ENCODE measurements around the gene XYLT2.

XYLT2 gene

GRCh38 chr17:50365649-50366393 lies 19.9 kb downstream of the XYLT2 start:
- no peak for DNase-seq

- no peak for DNase-seq
Observed at GRCh38 chr17:50367401-50367800, 21.5 kb downstream of the XYLT2 start.

DNA sequence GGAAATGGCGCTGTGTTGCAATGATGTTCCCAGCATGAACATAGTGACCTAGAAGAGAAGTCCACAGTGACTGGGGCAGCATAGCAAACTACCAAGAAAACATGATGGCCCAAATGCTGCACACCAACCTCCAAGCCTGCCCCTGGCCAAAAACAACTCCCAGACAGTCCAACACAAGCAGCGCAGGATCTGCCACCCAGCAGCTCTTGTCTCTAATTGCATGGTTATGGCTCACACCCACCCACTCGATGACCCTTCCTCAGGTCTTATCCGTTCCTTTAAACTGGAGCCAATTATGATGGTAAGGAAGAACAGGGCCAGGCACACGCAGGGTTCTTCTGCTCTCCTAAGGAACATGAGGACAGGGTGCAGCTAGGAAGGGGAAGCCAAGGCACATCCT lies 24.1 kb downstream of the XYLT2 start:
- no peak for DNase-seq

GRCh38 chr17:50371526-50371925 lies 25.6 kb downstream of the XYLT2 start:
- DNase-seq = no peak

DNA sequence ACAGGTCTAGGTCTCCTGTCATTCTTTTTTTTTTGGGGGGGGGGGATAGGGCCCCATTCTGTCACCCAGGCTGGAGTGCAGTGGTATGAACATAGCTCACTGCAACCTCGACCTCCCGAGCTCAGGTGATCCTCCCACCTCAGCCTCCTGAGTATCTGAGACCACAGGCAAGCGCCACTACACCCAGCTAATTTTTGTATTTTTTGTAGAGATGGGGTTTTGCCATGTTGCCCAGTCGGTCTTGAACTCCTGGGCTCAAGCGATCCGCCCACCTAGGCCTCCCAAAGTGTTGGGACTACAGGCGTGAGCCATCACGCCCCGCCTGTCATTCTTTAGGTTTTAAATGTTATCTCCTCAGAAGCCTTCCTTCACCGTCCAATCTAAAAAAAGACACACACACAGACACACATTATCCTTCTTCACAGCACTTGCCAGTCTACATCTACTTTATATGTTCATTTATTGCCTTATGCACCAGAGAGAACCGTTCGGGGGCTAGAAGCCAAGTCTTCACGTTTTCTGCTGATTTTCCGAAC lies 26.4 kb downstream of the XYLT2 start:
- no peak for DNase-seq

DNA sequence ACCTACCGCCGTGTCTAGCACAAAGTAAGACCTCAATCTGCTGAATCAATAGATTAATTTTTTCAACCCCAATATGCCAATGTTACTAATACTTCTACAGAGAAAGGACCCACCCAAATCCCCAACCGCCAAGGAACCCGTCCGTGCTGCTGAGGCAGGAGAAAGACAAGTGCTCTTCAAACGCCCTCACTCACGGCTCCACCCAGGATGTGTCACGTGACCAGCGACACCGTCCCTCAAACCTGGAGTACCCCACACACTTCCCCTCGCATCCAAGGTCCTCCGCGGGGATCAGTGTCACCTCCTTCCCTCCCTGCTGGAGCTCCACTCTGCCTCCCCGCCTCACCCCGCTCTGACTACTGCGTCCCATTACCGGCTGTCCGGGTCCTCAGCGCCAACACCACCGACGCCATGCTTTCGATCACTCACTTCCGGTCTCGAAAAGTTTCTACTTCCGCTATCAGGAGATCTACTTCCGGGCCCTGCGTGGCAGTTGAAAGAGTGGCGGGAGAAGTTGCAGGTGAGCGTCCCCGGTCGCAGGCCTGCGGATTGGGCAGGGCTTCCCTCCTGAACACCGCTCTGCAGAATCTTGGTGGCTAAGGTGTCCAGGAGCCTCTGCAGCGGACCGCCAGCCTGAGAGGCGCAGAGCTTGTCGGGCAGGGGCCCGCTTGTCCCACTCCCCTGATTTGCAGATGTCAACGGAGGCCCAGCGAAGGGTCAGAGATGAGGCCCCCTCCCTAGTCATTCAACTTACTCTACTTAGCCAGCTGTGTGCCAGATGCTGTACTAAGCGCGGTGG lies 27.0 kb downstream of the XYLT2 start, which contains the start of the genes EME1 and MRPL27:
Gene EME1 (plus strand): TSS at position 472 of the 799 bp plus-strand sequence. CDS start 1,980 bp downstream, outside the sequence.
Gene MRPL27 (minus strand): TSS at position 427 of the 799 bp plus-strand sequence. CDS start 14 bp downstream, at position 413.
- DNase-seq = peak; percentile 78

DNA sequence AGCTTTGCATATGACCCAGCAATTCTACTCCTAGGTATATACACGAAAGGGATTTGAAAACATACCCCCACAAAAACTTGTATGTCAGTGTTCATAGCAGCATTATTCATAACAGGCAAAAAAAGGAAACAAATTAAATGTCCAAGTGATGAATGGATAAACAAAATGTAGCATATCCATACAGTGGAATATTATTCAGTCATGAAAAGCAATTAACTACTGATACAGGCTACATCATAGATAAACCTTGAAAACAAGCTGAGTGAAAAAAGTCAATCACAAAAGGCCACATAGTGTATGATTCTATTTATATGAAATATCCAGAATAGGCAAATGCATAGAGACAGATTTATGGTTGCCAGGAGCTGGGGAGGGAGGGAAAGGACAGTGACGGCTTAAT lies 27.8 kb downstream of the XYLT2 start:
- DNase-seq = no peak

- no peak for DNase-seq
Observed at GRCh38 chr17:50375858-50376538, 30.1 kb downstream of the XYLT2 start.

DNA sequence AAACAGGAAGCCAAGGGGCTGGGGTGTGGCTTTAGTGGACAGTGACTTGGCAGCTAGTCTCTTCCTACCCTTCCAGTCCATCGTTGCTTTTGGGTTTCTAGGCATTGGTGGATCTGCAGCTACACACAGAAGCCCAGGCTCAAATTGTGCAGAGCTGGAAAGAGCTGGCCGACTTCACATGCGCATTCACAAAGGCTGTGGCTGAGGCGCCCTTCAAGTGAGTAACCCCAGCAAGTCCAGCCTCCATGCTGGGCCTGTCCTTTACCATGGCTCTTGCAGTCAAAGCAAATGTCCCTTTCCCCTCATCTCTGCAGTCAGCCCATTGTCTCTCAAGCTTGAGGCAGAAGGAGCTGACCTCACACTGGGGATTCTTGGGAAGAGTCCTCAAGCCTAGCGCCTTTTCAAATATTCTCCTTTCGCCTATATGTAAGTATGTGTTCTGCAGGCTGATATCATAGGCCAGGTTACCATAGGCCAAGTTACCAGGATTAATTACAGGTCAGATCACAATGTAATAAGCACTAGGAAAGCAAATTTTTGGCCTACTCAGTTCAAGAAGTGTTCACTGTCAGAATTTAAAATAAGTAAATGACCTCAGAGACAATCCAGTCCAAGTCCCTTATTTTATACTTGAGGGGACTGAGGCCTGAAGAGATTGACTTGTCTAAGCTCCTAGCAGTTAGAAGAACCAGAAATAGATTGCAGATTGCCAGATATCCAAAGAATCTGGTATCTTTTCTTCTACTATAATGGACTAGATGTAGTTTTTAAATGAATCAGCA lies 33.6 kb downstream of the XYLT2 start:
- DNase-seq = no peak

- DNase-seq = no peak
Observed at GRCh38 chr17:50380369-50381259, 34.7 kb downstream of the XYLT2 start.

DNA sequence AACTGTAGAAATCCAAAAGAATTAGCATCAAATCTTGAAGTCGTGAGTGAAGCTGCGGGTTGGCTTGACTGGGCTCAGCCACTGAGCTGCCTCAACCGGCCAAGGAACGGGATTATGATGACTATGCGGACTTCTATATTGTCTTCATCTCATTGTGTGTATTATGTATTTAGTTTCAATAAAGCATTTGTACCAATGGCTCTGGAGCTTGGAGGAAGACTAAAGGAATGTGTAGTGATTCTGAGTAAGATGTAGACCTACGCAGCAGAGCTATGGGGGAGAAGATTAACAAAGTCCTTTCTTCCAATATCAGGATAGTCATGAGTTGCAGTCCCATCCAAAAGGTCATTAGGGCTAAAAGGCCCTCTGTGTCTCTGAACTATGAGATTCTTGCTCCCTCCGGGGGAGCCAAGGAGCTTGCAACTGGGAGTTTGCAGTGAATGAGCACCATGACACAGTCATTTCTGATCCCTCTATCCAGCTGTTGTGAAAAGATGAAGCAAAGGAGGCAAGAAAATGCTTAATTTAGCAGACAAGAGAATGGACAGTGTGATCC lies 35.4 kb downstream of the XYLT2 start:
- no peak for DNase-seq

DNA sequence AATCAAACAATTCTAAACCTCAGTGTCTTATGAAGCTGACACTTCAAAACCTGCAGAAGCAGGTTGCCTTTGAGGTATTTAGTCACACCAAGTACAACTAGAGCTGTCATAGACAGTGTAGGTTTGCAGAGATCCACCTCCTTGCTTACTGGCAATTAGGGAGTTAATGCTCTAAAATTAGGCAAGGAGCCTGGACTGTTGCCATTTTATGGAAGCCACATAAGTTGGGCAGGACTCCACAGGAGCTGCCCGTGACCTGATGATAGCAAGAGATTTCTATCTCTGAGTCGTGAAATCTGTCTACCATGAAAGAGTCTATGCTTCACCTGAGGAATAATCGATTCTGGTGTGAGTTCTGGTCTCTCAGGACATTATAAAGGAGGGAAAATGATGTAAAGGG lies 36.0 kb downstream of the XYLT2 start:
- no peak for DNase-seq

DNA sequence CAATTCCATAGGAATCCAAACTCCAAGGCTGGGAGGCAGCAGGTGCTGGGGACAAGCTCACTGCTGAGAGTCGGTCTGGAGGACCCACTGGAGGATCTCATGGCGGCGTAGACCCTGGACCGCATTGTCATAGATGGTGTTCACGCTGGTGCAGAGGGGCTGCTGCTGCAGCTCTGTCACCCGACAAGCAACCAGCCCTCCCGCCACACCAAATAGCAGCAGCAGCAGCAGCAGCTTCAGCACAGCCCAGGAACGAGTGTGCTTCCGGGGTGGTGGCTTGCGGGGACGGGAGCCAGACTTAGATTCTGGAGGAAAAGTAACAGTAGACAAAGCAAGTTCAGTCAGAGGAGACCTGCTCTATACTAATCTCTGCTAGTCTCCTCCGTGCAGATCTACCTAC lies 37.0 kb downstream of the XYLT2 start:
- no peak for DNase-seq

DNA sequence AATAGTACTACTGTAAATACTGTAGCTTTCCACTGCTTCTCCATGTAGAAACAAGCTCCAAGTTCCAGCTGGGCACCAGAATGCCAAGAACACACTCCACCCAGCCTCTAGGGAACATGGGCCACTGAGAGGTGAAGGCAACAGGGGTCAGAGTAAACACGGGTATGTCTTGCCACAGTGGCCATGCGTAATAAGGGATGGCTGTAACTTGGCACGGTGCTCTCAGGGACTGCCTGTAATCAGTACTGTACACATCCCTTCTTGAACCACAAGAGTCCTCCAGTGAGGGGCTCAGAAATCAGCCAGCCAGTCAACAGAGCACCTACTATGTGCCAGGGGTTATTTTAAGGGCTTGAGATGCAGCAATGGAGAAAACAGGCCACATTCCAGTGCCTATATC lies 40.6 kb downstream of the XYLT2 start:
- DNase-seq = no peak

GRCh38 chr17:50388728-50389127 lies 42.8 kb downstream of the XYLT2 start:
- DNase-seq = no peak

DNA sequence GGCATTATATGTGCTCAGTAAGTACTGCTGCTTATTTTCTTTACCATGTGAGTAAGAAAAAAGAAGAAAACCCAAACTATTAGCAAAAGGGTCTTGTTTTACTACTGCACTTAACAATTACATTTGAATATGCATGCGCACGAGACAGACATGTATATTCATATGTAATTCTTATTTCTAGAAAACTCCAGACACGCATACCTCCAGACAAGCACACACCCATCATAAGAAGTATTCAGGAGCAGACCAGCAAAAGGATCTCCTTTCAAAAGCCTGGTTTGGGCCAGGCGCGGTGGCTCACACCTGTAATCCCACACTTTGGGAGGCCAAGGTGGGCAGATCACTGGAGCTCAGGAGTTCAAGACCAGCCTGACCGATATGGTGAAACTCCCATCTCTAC lies 43.6 kb downstream of the XYLT2 start:
- no peak for DNase-seq

DNA sequence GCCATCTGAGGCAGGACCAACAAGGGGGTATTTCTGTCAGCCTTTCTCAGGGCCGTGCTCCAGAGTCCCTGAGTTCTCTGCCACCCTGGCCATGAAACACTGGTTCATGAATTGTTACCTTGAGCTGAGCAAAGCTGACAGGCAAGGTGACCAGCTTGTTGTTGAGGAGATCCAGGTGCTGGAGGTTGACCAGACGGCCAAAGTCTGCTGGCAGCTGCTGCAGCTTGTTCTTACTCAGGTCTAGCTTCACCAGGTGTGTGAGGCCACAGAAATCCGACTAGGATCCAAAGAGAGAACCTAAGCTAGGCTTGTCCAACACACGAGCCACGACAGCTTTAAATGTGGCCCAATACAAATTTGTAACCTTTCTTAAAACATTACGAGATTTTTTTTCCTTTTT lies 46.7 kb downstream of the XYLT2 start:
- no peak for DNase-seq

- DNase-seq = no peak
Observed at GRCh38 chr17:50393700-50394099, 47.8 kb downstream of the XYLT2 start.

DNA sequence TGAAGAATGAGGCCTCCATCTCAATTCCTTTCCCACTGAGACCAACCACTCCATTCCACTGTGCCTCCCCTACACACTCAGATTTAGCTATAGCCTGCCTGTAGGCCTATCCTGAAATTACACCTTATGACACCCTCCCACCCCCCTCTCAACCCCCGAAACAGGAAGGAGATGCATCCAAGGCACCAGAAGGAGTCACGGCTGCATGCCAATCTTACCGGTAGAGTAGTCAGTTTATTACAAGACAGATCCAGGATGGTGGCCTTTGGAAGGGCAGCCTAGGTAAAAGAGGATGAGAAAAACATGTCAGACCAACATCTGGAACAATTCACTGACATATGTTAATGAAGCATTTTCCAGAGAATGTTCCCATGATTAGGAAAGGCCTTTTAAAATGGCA lies 48.8 kb downstream of the XYLT2 start:
- DNase-seq = no peak

- DNase-seq = no peak
Observed at GRCh38 chr17:50396261-50397110, 50.6 kb downstream of the XYLT2 start.
